ENCODE data around the gene NAV2.
"Not testable (repeated sequence)": the region's sequence is repeated elsewhere in the genome, so short reads cannot be mapped to it uniquely, and the experiment has no call there.

The NAV2 gene

GRCh38 chr11:20078846-20079245, 366.2 kb downstream of the NAV2 start:
- FAIRE-seq (no peak), DNase-seq (ENCODE audit: low spot score) (no peak)

- DNase-seq (ENCODE audit: low spot score) (no peak), FAIRE-seq (no peak)
Measured at GRCh38 chr11:20080032-20080685, 367.5 kb downstream of the NAV2 start.

GRCh38 chr11:20081336-20081735, 368.7 kb downstream of the NAV2 start:
- FAIRE-seq: no peak
- DNase-seq (ENCODE audit: low spot score): no peak

- not testable (repeated sequence) for FAIRE-seq; DNase-seq (ENCODE audit: low spot score)
Measured at GRCh38 chr11:20083877-20084276, 371.2 kb downstream of the NAV2 start.

GRCh38 chr11:20084921-20085814, 372.5 kb downstream of the NAV2 start:
- FAIRE-seq (no peak), DNase-seq (ENCODE audit: low spot score) (no peak)

GRCh38 chr11:20085918-20086317, 373.3 kb downstream of the NAV2 start:
- FAIRE-seq (no peak), DNase-seq (ENCODE audit: low spot score) (no peak)

GRCh38 chr11:20087118-20087521, 374.5 kb downstream of the NAV2 start:
- no peak for DNase-seq (ENCODE audit: low spot score)
- no peak for FAIRE-seq

- DNase-seq (ENCODE audit: low spot score): no peak
- no peak for FAIRE-seq
Measured at GRCh38 chr11:20088397-20089225, 376.0 kb downstream of the NAV2 start.

GRCh38 chr11:20089367-20089766, 376.7 kb downstream of the NAV2 start:
- FAIRE-seq (no peak), DNase-seq (ENCODE audit: low spot score) (no peak)

- no peak for FAIRE-seq
- no peak for DNase-seq (ENCODE audit: low spot score)
Measured at GRCh38 chr11:20089796-20090653, 377.4 kb downstream of the NAV2 start.

GRCh38 chr11:20090654-20091374, 378.2 kb downstream of the NAV2 start:
- FAIRE-seq: no peak
- DNase-seq (ENCODE audit: low spot score): no peak

- no peak for DNase-seq (ENCODE audit: low spot score)
- FAIRE-seq: no peak
Measured at GRCh38 chr11:20093775-20094174, 381.1 kb downstream of the NAV2 start.

- FAIRE-seq (no peak), DNase-seq (ENCODE audit: low spot score) (no peak)
Measured at GRCh38 chr11:20095189-20095588, 382.6 kb downstream of the NAV2 start.

GRCh38 chr11:20097319-20098221, 384.9 kb downstream of the NAV2 start:
- DNase-seq (ENCODE audit: low spot score) (peak; percentile 33), FAIRE-seq (no peak)

- FAIRE-seq (no peak), DNase-seq (ENCODE audit: low spot score) (no peak)
Measured at GRCh38 chr11:20099527-20099926, 386.9 kb downstream of the NAV2 start.

GRCh38 chr11:20102397-20102796, 389.8 kb downstream of the NAV2 start:
- no peak for DNase-seq (ENCODE audit: low spot score)

GRCh38 chr11:20103281-20103680, 390.6 kb downstream of the NAV2 start:
- FAIRE-seq (no peak), DNase-seq (ENCODE audit: low spot score) (no peak)

More at GRCh38 chr11:20102397-20102796, 389.8 kb downstream of the NAV2 start:
- FAIRE-seq: no peak

- no peak for FAIRE-seq
- no peak for DNase-seq (ENCODE audit: low spot score)
Measured at GRCh38 chr11:20105427-20105826, 392.8 kb downstream of the NAV2 start.
